ENCODE measurements around the gene MYLK4.

GRCh38 chr6:2775003-2775402, 24.3 kb upstream of the MYLK4 start:
- TF ChIP-seq CTCF (IDR thresholded peaks at IDR 0.05) (no peak), ZFX (IDR thresholded peaks at IDR 0.05; ENCODE audit: borderline replicate concordance) (no peak)
